ENCODE results near the gene NCOA3. TPM values are rescaled to one million over a fixed set of nuclear protein-coding genes. Genes with fewer than 3 reads are reported as not detected.

The NCOA3 gene
- polyA plus RNA-seq, 1 of the 3 experiments (the other 2 are of a cell fraction): 5.8 TPM

- no peak overlapping the region for H2AFZ ChIP-seq (ENCODE audit: low read depth)
- WGBS (ENCODE audit: low lambda C conversion rate): 96% methylated on average over 4 of the region's 4 CpGs
- ChIA-PET CTCF (interaction anchor here (0.8 to 1.2 kb wide), 2 partner anchors 36 to 422 kb away, joined by 3 to 4 read pairs; no protein-coding TSS in a partner anchor), POLR2A (interaction anchor here (0.8 kb wide), 1 partner anchor 126 kb away, joined by 3 read pairs; the partner anchor contains the start of gene NCOA3)
- H3K9ac ChIP-seq: no peak overlapping the region
- no peaks in the 10 kb centered on the region; a peak in 1 of 4 replicates for H3K4me1 ChIP-seq (ENCODE audit: control insufficient read depth in 1 of 2, insufficient read depth in 2 of 2, low read depth in 1 of 2, low read length in 1 of 2)
- no peaks in the 10 kb centered on the region for H3K9me3 ChIP-seq
- H3K4me3 ChIP-seq (ENCODE audit: low read depth in 2 of 2, low read length in 1 of 2): no peak overlapping the region
- no peaks in the 10 kb centered on the region for H3F3A ChIP-seq (replicated peaks; ENCODE audit: insufficient read depth)
- H3K27me3 ChIP-seq (ENCODE audit: insufficient read depth): no peaks in the 10 kb centered on the region
- H4K20me1 ChIP-seq (ENCODE audit: insufficient read depth): no peaks in the 10 kb centered on the region
- no peak for DNase-seq
- no peaks in the 10 kb centered on the region for H3K79me2 ChIP-seq (ENCODE audit: insufficient read depth)
- no peak for TF ChIP-seq SMC3 (IDR thresholded peaks at IDR 0.05; ENCODE audit: low read depth, low read length)
- no peak for TF ChIP-seq NFIC (IDR thresholded peaks at IDR 0.05; ENCODE audit: borderline replicate concordance)
- TF ChIP-seq RAD21 (IDR thresholded peaks at IDR 0.05; ENCODE audit: low read length): no peak
- TF ChIP-seq, protein P1, sequence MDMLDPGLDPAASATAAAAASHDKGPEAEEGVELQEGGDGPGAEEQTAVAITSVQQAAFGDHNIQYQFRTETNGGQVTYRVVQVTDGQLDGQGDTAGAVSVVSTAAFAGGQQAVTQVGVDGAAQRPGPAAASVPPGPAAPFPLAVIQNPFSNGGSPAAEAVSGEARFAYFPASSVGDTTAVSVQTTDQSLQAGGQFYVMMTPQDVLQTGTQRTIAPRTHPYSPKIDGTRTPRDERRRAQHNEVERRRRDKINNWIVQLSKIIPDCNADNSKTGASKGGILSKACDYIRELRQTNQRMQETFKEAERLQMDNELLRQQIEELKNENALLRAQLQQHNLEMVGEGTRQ (IDR thresholded peaks at IDR 0.05; ENCODE audit: borderline replicate concordance, low read depth, low read length): no peak
- no peak for TF ChIP-seq JUND (IDR thresholded peaks at IDR 0.05)
- TF ChIP-seq CHD2 (IDR thresholded peaks at IDR 0.05; ENCODE audit: low read length, partially characterized antibody): no peak
- no peak for TF ChIP-seq FOXM1 (IDR thresholded peaks at IDR 0.05; ENCODE audit: low read depth)
- no peak for TF ChIP-seq RXRA (IDR thresholded peaks at IDR 0.05; ENCODE audit: borderline replicate concordance, low read depth)
- no peak for TF ChIP-seq EZH2phosphoT487 (IDR thresholded peaks at IDR 0.05; ENCODE audit: borderline replicate concordance, low read depth)
- TF ChIP-seq, protein P2, sequence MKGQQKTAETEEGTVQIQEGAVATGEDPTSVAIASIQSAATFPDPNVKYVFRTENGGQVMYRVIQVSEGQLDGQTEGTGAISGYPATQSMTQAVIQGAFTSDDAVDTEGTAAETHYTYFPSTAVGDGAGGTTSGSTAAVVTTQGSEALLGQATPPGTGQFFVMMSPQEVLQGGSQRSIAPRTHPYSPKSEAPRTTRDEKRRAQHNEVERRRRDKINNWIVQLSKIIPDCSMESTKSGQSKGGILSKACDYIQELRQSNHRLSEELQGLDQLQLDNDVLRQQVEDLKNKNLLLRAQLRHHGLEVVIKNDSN (IDR thresholded peaks at IDR 0.05; ENCODE audit: borderline replicate concordance, low read depth): no peak
- H3K9me2 ChIP-seq: no peaks in the 10 kb centered on the region
- H3K36me3 ChIP-seq (replicated peaks in 1 of 2; ENCODE audit: control insufficient read depth in 1 of 2, insufficient read depth in 2 of 2, low read length in 1 of 2): peaks cover 24 to 34% of the 10 kb centered on the region in 2 experiments
- H3K27ac ChIP-seq (ENCODE audit: low read depth in 2 of 2, low read length in 1 of 2): no peak overlapping the region
- H3K4me2 ChIP-seq: no peak overlapping the region
Observed at GRCh38 chr20:47627540-47627939, 125.9 kb downstream of the NCOA3 start.

GRCh38 chr20:47629907-47630306 is 128.2 kb downstream of the NCOA3 start:
- DNase-seq: peak; percentile 21
- Histone ChIP-seq H3K4me1 (ENCODE audit: control insufficient read depth in 1 of 2, insufficient read depth in 2 of 2, low read depth in 1 of 2, low read length in 1 of 2) (no peaks in the 10 kb centered on the region; a peak in 1 of 4 replicates), H3K9me3 (no peaks in the 10 kb centered on the region), H3K4me3 (ENCODE audit: low read depth in 2 of 2, low read length in 1 of 2) (no peak overlapping the region), H3K79me2 (ENCODE audit: insufficient read depth) (no peaks in the 10 kb centered on the region), H3K36me3 (replicated peaks in 1 of 2; ENCODE audit: control insufficient read depth in 1 of 2, insufficient read depth in 2 of 2, low read length in 1 of 2) (peaks cover 28 to 39% of the 10 kb centered on the region in 2 experiments), H3K27ac (ENCODE audit: low read depth in 2 of 2, low read length in 1 of 2) (no peak overlapping the region), H3K9ac (no peak overlapping the region), H3F3A (replicated peaks; ENCODE audit: insufficient read depth) (no peaks in the 10 kb centered on the region), H3K27me3 (ENCODE audit: insufficient read depth) (no peaks in the 10 kb centered on the region), H3K4me2 (no peak overlapping the region), H3K9me2 (no peaks in the 10 kb centered on the region), H4K20me1 (ENCODE audit: insufficient read depth) (no peaks in the 10 kb centered on the region), H2AFZ (ENCODE audit: low read depth) (no peak overlapping the region)
- ChIA-PET POLR2A (no interaction called here), CTCF (interaction anchor here (2.7 kb wide), 1 partner anchor 246 kb away, joined by 20 read pairs; no protein-coding TSS in a partner anchor)
- 71% methylated on average over 2 of the region's 2 CpGs for WGBS (ENCODE audit: low lambda C conversion rate)
- TF ChIP-seq CHD2 (IDR thresholded peaks at IDR 0.05; ENCODE audit: low read length, partially characterized antibody): no peak
- no peak for TF ChIP-seq ELF1 (IDR thresholded peaks at IDR 0.05)
- TF ChIP-seq YY1 (IDR thresholded peaks at IDR 0.05; ENCODE audit: low read depth): no peak
- peak; percentile 86 for TF ChIP-seq RCOR1 (IDR thresholded peaks at IDR 0.05; ENCODE audit: low read length)
- TF ChIP-seq EP300 (IDR thresholded peaks at IDR 0.05; ENCODE audit: borderline replicate concordance in 1 of 2, low read depth in 1 of 2, low read length in 1 of 2): peak in 1 of 2 experiments; percentile 69; a peak in 2 of 4 replicates
- TF ChIP-seq GATA2 (CRISPR knock-in tag; IDR thresholded peaks at IDR 0.05): peak; percentile 47
- TF ChIP-seq, protein P3, sequence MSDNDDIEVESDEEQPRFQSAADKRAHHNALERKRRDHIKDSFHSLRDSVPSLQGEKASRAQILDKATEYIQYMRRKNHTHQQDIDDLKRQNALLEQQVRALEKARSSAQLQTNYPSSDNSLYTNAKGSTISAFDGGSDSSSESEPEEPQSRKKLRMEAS (IDR thresholded peaks at IDR 0.05; ENCODE audit: low read depth): no peak

All from SK-N-SH (cell line).